Measurements from ENCODE around the gene BECN2. TPM values are rescaled to one million over a fixed set of nuclear protein-coding genes. Genes with fewer than 3 reads are reported as not detected.

The BECN2 gene
- total RNA-seq, 1 experiment from 2014 or later: not detected

DNA sequence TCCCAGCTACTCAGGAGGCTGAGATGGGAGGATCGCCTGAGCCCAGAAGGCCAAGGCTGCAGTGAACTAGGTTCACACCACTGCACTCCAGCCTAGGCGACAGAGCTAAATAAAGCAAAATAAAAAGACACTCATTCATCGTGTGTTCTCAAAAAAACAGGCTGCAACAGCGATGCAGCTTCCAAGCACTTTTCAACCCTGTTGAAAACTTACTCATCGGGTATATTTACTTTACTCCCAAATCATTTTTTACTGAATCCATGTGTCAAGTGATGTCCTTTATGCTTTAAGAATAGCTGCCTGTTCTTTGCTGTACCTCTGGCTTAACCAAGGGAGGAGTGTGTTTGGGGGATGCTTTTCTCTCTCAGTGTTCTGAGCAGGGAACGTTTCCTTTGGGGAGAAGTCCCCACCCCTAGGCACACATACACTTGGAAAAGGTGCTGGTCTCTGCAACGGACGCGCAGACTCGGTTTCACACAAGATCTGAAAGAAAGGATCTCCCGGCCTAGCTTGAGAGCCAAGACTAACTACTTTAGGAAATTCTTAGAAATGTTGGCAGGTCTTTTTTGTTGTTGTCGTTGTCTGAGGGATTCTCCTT is 39.9 kb downstream of the BECN2 start:
- Mint-ChIP-seq H3K4me1 (peaks cover 12 to 29% of the 10 kb centered on the region in 2 experiments), H3K9me3 (no peaks in the 10 kb centered on the region), H3K27ac (no peak overlapping the region), H3K4me3 (no peak overlapping the region; a peak in 2 of 5 replicates), H3K36me3 (ENCODE audit: insufficient read depth in 1 of 3, low read depth in 3 of 3) (no peaks in the 10 kb centered on the region), H3K27me3 (ENCODE audit: low read depth) (peaks cover 4% of the 10 kb centered on the region; the same call in 1 of the 2 replicates)
- H2BK120ac ChIP-seq (ENCODE audit: low read depth, low read length, poor library complexity, severe bottlenecking): no peak overlapping the region
- no peak overlapping the region for H2AFZ ChIP-seq (ENCODE audit: low read length)
- no peak overlapping the region for H2BK15ac ChIP-seq (ENCODE audit: low read depth, low read length)
- DNase-seq: no peak
- H2BK12ac ChIP-seq (ENCODE audit: insufficient read length, low read depth, low read length): no peak overlapping the region
- no peak overlapping the region for H2AK5ac ChIP-seq (ENCODE audit: insufficient read length, low read length)
- H4K91ac ChIP-seq (ENCODE audit: insufficient read length, low read depth, low read length): no peak overlapping the region
- H4K5ac ChIP-seq (ENCODE audit: insufficient read length, low read depth, low read length): no peak overlapping the region
- no peak overlapping the region for H3K4ac ChIP-seq (ENCODE audit: low read depth, low read length)
- H3K56ac ChIP-seq (ENCODE audit: insufficient read length, low read depth, low read length): no peak overlapping the region
- H4K8ac ChIP-seq (replicated peaks; ENCODE audit: insufficient read length, low read depth, low read length): no peak overlapping the region
- H3K4me2 ChIP-seq (ENCODE audit: insufficient read depth, insufficient read length, low read length): no peak overlapping the region
- peaks cover 4% of the 10 kb centered on the region; the same call in 1 of the 2 replicates for H3K4me1 ChIP-seq (ENCODE audit: insufficient read depth, low read length)
- H2BK20ac ChIP-seq (ENCODE audit: low read depth, low read length, poor library complexity, severe bottlenecking): no peak overlapping the region
- no peak overlapping the region for H3T11ph ChIP-seq (ENCODE audit: low read length)
- no peak overlapping the region for H3K9ac ChIP-seq (ENCODE audit: extremely low read depth, insufficient read length, low read length)
- H3K79me2 ChIP-seq (ENCODE audit: insufficient read depth, low read length): no peaks in the 10 kb centered on the region
- H3K27me3 ChIP-seq (ENCODE audit: insufficient read depth, low read length): no peaks in the 10 kb centered on the region
- H3K27ac ChIP-seq (ENCODE audit: insufficient read length, low read depth, low read length): no peak overlapping the region
- H3K23ac ChIP-seq (ENCODE audit: insufficient read length, low read depth, low read length): no peak overlapping the region
- no peaks in the 10 kb centered on the region for H4K20me1 ChIP-seq (ENCODE audit: control insufficient read depth, insufficient read depth, insufficient read length)
- TF ChIP-seq, protein P1, sequence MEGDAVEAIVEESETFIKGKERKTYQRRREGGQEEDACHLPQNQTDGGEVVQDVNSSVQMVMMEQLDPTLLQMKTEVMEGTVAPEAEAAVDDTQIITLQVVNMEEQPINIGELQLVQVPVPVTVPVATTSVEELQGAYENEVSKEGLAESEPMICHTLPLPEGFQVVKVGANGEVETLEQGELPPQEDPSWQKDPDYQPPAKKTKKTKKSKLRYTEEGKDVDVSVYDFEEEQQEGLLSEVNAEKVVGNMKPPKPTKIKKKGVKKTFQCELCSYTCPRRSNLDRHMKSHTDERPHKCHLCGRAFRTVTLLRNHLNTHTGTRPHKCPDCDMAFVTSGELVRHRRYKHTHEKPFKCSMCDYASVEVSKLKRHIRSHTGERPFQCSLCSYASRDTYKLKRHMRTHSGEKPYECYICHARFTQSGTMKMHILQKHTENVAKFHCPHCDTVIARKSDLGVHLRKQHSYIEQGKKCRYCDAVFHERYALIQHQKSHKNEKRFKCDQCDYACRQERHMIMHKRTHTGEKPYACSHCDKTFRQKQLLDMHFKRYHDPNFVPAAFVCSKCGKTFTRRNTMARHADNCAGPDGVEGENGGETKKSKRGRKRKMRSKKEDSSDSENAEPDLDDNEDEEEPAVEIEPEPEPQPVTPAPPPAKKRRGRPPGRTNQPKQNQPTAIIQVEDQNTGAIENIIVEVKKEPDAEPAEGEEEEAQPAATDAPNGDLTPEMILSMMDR (conservative IDR thresholded peaks at IDR 0.05): no peak
- H3K79me1 ChIP-seq (ENCODE audit: insufficient read depth, low read depth, low read length, poor library complexity, severe bottlenecking): no peaks in the 10 kb centered on the region
- H3K18ac ChIP-seq (ENCODE audit: insufficient read length, low read depth, low read length): no peak overlapping the region
- WGBS (ENCODE audit: extremely low coverage, insufficient read length, low lambda C conversion rate): no CpG with 5 or more reads among the region's 12 CpGs
- H3K14ac ChIP-seq (ENCODE audit: insufficient read depth, low read length): no peak overlapping the region
- no peak overlapping the region for H2BK5ac ChIP-seq (ENCODE audit: insufficient read length, low read length)
- H3K9me3 ChIP-seq (ENCODE audit: control insufficient read depth, low read depth, low read length): no peaks in the 10 kb centered on the region
- peaks cover 5% of the 10 kb centered on the region for H3K23me2 ChIP-seq (ENCODE audit: insufficient read length, low read depth, low read length, poor library complexity, severe bottlenecking)

All from H9 (cell line).